KBM-7 (cell line): ENCODE data around the gene FFAR2.
"Not testable (repeated sequence)": the region's sequence is repeated elsewhere in the genome, so short reads cannot be mapped to it uniquely, and the experiment has no call there.

ENCODE experiments used
- DNase-seq: peaks from one replicate; pipeline ENCODE4 v3.0.0-alpha.2; 2015
- in situ Hi-C: fragments of 300-500 bp; cut with MboI; formaldehyde crosslinking; loops from 2 replicates; pipeline ENCODE4 v1.14.3; 2020; ENCODE audit warnings: low sequenced_read_pairs, low pct_unique_long_range_greater_than_20kb, mixed read lengths

The FFAR2 gene

DNA sequence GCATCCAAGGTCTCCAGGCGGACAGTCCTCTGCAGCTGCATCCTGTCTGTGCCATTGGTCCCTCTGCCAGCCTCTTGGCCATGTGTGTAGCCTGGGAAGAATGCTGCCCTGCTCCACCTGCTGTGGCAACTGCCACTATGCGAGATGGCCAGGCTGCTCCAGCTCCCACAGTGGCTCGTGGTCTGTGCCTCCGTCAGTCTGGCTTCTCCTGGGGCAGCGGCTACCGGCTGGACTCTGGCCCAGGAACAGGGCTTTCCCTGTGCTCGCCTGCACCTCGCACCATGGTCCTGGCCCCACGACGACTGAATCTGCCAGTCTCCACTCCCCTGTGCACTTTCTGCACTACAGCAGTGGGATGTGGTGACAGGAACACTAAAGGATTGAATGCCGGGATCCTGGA is 26.7 kb upstream of the FFAR2 start:
- no peak for DNase-seq
- in situ Hi-C loops = no loop called here

DNA sequence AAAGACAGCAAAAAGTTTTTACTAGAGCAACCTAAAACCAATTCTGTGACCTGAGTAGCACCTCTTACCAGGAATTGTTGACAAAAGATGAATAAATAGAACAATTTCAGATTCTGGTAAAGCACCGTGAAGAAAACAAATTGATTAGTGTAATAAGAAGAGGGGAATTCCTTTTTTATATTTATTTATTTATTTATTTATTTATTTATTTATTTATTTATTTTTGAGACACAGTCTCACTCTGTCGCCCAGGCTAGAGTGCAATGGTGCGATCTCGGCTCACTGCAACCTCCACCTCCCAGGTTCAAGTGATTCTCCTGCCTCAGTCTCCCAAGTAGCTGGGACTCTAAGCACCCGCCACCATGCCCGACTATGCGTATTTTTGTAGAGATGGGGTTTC is 24.7 kb upstream of the FFAR2 start:
- DNase-seq, in situ Hi-C loops: not testable (repeated sequence)

DNA sequence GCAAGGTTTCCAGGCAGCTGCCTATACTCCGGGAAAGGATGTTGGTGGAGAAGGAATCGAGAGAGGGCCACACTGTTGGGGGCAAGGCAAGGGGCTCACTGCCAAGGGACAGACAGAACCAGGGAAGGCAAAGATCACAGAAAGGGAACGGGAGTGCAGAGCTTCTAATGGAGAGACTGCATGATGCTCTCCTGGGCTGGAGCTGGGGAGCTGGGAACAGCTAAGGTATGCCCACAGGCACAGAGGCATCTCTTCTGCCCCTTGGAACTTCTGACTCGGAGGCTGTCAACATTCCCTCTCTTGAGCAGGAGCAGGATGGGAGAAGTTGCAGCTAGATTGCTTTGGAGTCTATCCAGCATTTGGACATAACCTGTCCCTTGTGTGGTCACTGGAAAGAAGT is 22.4 kb upstream of the FFAR2 start:
- in situ Hi-C loops = no loop called here
- no peak for DNase-seq

- no peak for DNase-seq
- in situ Hi-C loops = no loop called here
Observed at GRCh38 chr19:35427187-35427586, 20.9 kb upstream of the FFAR2 start.

DNA sequence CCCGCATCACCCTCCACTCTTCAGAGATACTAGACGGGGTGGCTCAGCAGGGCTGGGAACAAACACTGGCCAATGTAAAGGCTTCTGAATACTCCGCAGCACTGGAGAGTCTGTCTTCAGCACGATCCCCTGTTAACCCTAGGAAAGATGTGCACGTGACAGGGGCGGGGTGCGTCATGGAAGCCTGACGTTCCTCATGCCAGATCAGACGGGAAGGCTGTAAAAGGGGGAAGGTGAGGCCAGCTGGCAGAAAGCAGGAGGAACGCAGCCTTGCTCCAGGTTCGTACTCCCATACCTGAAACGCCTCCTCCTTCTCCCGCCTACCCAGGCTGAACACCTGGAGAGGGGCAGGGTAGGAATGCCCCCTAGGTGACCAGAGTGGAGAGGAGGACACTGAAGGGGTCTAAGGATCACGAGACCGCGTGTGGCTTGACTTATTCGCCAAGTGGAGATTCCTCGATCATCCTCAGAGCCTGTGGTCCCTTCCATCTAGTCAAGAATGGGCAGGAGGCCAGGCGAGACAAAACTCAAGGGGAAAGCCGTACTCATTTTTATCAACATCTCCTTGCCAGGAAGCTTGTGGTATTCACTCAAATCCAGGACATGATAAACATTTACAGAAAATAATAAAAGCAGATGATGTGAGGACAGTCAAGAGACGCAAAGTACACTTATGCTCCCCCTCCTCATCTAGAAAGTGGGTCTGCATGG is 18.2 kb upstream of the FFAR2 start:
- DNase-seq = no peak
- in situ Hi-C loops = no loop called here

GRCh38 chr19:35430409-35431144 is 17.5 kb upstream of the FFAR2 start:
- no peak for DNase-seq
- in situ Hi-C loops = no loop called here

- in situ Hi-C loops = no loop called here
- DNase-seq = no peak
Observed at GRCh38 chr19:35431145-35431807, 16.8 kb upstream of the FFAR2 start.

GRCh38 chr19:35432911-35433310 is 15.1 kb upstream of the FFAR2 start:
- in situ Hi-C loops = no loop called here
- no peak for DNase-seq

- no peak for DNase-seq
- in situ Hi-C loops = no loop called here
Observed at GRCh38 chr19:35433448-35433847, 14.6 kb upstream of the FFAR2 start.

DNA sequence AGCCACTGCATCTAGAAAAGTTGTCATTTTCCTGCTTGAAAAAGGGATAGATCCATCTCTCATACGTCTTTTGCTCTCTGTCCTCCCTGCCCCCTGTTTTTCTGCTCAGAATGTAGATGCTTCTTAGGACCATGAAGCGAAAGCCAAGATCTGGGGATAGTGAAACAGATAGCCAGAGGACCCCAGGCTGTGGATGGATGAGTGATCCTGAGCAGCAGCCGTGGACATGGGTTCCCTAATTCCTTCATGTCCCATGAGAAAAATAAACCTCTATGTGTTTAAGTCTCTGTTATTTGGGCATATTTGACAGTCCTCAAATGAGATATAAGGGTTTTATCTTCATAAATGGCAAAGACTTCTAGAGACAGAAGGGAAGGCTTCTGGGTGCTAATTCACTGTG is 12.2 kb upstream of the FFAR2 start:
- in situ Hi-C loops = no loop called here
- DNase-seq = no peak

GRCh38 chr19:35436477-35437405 is 11.3 kb upstream of the FFAR2 start:
- DNase-seq = peak; percentile 82
- in situ Hi-C loops = no loop called here

- in situ Hi-C loops = no loop called here
- no peak for DNase-seq
Observed at GRCh38 chr19:35437406-35437951, 10.6 kb upstream of the FFAR2 start.

GRCh38 chr19:35438096-35438495 is 10.0 kb upstream of the FFAR2 start:
- in situ Hi-C loops = no loop called here

DNA sequence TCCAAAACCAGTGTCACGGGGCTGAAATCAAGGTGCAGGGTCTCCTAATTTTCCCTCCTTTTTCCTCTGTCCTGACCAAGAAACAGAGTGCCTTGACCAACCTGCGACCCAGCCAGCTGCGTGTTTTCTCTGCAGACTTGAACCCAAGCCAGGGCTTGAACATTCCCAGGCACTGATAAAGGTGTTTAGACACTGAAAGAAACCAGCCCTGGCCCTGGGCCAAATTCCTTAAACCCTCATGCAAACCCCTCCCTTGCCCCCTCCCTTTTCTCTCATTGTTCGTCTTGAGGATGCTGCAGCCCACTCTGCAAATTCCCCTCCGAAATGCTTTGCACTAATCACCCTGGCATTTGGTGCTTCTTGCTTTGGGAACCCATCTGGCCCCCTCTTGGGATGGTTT is 9.5 kb upstream of the FFAR2 start:
- in situ Hi-C loops = no loop called here
- no peak for DNase-seq

More at GRCh38 chr19:35438096-35438495, 10.0 kb upstream of the FFAR2 start:
- DNase-seq = no peak

GRCh38 chr19:35439921-35440320 is 8.1 kb upstream of the FFAR2 start:
- DNase-seq = no peak
- in situ Hi-C loops = no loop called here

DNA sequence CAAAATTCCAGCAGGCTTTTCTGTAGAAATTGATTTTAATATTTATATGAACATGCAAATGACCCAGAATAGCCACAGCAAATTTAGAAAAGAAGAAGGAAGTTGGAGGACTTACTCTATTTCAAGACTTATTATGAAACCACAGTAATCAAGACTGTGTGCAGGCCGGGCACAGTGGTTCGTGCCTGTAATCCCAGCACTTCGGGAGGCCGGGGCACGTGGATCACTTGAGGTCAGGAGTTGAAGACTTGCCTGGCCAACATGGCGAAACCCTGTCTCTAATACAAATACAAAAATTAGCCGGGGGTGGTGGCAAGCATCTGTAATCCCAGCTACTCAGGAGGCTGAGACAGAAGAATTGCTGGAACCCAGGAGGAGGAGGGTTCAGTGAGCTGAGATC is 6.0 kb upstream of the FFAR2 start:
- peak; percentile 76 for DNase-seq
- in situ Hi-C loops = no loop called here

DNA sequence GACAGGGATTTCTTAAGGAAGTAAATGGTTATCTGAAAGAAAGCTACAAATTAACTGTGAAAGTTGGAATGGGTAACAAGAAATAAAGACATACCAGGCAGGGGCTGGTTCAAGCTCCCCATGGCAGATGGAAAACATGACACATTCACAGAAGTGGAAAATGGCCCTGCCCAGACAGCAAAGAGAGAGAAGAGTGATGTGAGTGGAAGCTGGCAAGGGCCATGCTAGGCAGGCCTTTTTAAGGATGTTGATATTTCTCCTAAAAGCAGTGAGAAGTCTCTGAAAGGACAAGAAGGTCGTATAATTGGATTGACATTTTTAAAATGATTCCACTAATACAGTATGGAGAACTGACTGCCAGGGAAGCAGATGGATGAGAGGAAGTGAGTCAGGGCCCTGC is 3.3 kb upstream of the FFAR2 start:
- DNase-seq = no peak
- in situ Hi-C loops = no loop called here

GRCh38 chr19:35445826-35446593 is 2.0 kb upstream of the FFAR2 start:
- in situ Hi-C loops = no loop called here
- DNase-seq = peak; percentile 15
